ENCODE data around the gene CCDC146.
A peak's percentile ranks its signal among the peaks of the same experiment; 100 is the strongest.
"Not testable (repeated sequence)": the region's sequence is repeated elsewhere in the genome, so short reads cannot be mapped to it uniquely, and the experiment has no call there.

Gene CCDC146

DNA sequence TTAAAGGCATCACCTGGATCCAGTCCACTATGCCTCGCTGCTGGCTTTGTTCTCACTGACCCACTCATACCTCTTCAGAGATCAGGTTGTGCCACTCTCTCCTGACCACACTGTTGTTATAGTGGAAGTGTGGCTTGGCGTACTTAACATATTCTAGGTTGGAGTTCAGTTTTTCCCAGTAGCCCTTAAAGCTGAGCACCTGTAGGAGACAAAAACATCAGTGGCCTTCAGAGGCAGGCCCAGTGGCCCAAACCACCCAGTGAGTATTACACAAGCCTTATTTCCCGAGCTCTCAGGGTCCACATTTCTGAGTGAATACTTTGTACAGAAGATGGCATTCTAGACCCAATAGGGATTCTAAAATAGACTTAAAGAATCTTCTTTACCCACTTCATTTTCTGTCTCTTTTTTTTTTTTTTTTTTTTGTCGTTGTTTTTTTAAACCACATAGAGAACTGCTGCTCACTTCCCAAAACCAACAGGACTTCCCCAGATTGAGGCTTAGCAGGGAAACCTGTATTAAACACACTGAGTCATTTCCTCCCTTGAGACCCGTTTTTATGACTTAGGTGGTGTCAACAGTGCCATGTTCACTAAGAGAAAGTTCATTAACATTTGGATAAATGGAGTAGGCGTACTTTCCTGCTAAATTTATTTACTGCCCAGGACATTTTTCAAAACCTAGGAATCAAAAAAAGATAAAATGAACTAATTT is 207.9 kb downstream of the CCDC146 start:
- ATAC-seq (peak; percentile 64), DNase-seq (peak; percentile 33)

DNA sequence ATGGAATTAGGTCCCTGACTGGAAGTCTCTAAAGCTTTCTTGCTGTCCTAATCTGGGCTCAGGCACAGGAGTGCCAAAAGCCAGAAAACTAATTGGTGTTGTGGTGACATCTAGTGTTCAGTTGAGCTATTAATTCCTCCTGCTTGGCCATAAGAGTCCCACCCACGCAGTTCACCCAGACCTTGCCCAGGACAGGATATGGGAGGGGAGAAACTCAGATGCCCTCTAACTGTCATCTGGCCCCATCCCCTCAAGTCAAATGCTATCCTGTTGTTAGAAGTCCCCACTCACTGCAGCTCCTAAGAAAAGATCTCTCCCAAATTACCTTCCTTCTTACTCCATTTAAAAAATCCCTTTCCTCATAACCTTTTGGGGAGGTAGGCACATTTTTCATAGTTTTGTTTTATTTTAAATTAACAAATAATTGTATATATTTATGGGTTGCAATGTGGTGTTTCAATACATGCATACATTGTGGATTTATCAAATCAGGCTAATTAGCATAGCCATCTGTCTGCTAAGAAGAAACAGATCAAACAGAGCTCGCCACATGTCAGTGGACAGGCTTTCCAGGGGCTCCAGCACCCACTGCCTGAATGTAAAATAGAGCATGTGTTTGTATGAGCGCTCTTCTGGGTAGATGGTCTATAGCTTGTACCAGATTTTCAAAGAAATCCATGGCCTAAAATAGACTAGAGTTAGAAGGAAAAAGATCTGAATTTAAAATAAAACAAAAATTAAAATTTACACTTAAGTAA is 209.7 kb downstream of the CCDC146 start:
- ATAC-seq (peak; percentile 64), DNase-seq (peak; percentile 66)

DNA sequence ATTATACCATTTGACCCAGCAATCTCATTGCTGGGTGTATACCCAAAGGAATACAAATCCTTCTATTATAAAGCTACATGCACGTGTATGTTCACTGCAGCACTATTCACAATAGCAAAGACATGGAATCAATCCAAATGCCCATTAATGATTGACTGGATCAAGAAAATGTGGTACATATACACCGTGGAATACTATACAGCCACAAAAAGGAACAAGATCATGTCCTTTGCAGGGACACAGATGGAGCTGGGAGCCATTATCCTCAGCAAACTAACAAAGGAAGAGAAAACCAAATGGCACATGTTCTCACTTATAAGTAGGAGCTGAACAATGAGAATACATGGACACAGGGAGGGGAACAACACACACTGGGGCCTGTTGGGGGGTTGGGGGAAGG is 211.6 kb downstream of the CCDC146 start:
- not testable (repeated sequence) for ATAC-seq

DNA sequence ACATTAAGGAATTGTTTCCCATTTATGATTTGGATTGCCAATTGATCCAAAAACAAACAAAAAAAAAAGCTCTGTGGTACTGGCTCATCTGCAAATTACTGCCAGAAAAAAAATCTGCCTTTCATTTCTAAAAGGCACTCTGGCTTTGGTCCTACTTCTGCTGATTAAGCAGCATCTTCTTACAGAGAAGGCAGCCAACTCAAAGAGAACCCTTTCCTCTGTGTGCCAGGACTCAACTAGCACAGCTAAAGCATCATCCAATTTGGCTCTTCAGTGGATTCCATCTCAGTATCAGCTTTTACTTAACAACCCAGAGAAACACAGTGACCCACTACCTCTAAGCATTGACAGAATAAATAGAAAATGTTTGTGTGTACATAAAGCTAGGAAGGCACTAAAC is 213.2 kb downstream of the CCDC146 start:
- DNase-seq: no peak
- ATAC-seq: no peak

More for the DNA sequence above, 211.6 kb downstream of the CCDC146 start:
- DNase-seq: not testable (repeated sequence)

GRCh38 chr7:77337456-77337990 is 215.1 kb downstream of the CCDC146 start:
- DNase-seq (no peak), ATAC-seq (no peak)

GRCh38 chr7:77338260-77338659 is 215.8 kb downstream of the CCDC146 start:
- ATAC-seq (no peak), DNase-seq (no peak)

- DNase-seq (no peak), ATAC-seq (no peak)
These were observed 216.6 kb downstream of the CCDC146 start for GRCh38 chr7:77338883-77339629.

GRCh38 chr7:77339726-77340125 is 217.3 kb downstream of the CCDC146 start:
- ATAC-seq (no peak), DNase-seq (no peak)

Data from stimulated activated naive CD8-positive, alpha-beta T cell treated with anti-CD3 and anti-CD28 coated beads, Interleukin-15, Interleukin-2, amounts not matched to agents 100 U/mL and 50 U/mL, for 24 hours (primary cell).